Trophoblast cell (in vitro differentiated cells and primary cell): ENCODE results near the gene MAP1A.
"Not testable (repeated sequence)": the region's sequence is repeated elsewhere in the genome, so short reads cannot be mapped to it uniquely, and the experiment has no call there.

Experiments used
- DNase-seq, 2 donors: peaks; one replicate each; pipeline ENCODE4 v3.0.0-alpha.2; 2016
- H2AFZ ChIP-seq: 2 replicates; pipeline ENCODE4 v1.6.1; 2013; ENCODE audit warnings: low read length, moderate library complexity, mild to moderate bottlenecking; ENCODE audit not compliant: insufficient read depth, poor library complexity
- H2AK5ac ChIP-seq: 2 replicates; pipeline ENCODE4 v1.6.1; 2013; ENCODE audit warnings: mild to moderate bottlenecking, low read length
- H2BK120ac ChIP-seq: 2 replicates; pipeline ENCODE4 v1.6.1; 2013; ENCODE audit warnings: low read length, mild to moderate bottlenecking, moderate library complexity; ENCODE audit not compliant: insufficient read depth, poor library complexity
- H2BK12ac ChIP-seq: 2 replicates; pipeline ENCODE4 v1.6.1; 2013; ENCODE audit warnings: mild to moderate bottlenecking, low read length, moderate library complexity
- H2BK5ac ChIP-seq: 2 replicates; pipeline ENCODE4 v1.6.1; 2013; ENCODE audit warnings: low read length, low read depth, moderate library complexity, mild to moderate bottlenecking; ENCODE audit not compliant: poor library complexity
- H3K14ac ChIP-seq: 2 replicates; pipeline ENCODE4 v1.6.1; 2013; ENCODE audit warnings: mild to moderate bottlenecking, low read length
- H3K18ac ChIP-seq: 2 replicates; pipeline ENCODE4 v1.6.1; 2013; ENCODE audit warnings: mild to moderate bottlenecking, low read length
- H3K23ac ChIP-seq: 2 replicates; pipeline ENCODE4 v1.6.1; 2013; ENCODE audit warnings: low read length
- H3K27ac ChIP-seq: 2 replicates; pipeline ENCODE4 v1.5.1; 2013; ENCODE audit warnings: low read depth, mild to moderate bottlenecking, inconsistent platforms, low read length, moderate library complexity
- H3K27me3 ChIP-seq: 2 replicates; pipeline ENCODE4 v1.6.1; 2013; ENCODE audit warnings: inconsistent platforms, mild to moderate bottlenecking, low read length, moderate library complexity; ENCODE audit not compliant: insufficient read depth
- H3K36me3 ChIP-seq, 2 experiments: 1 replicate in 1 of 2; 2 replicates in 1 of 2; pipeline ENCODE4 v1.6.1; 2013; ENCODE audit warnings: low read length in 2 of 2, mild to moderate bottlenecking in 2 of 2, moderate library complexity in 1 of 2; ENCODE audit not compliant: insufficient read depth in 2 of 2, control insufficient read depth in 1 of 2
- H3K4ac ChIP-seq: 2 replicates; pipeline ENCODE4 v1.6.1; 2013; ENCODE audit warnings: low read depth, mild to moderate bottlenecking, low read length, moderate library complexity
- H3K4me1 ChIP-seq, 2 experiments: 1 replicate in 1 of 2; 2 replicates in 1 of 2; pipeline ENCODE4 v1.6.1; 2013; ENCODE audit warnings: low read length in 2 of 2, mild to moderate bottlenecking in 2 of 2, moderate library complexity in 1 of 2; ENCODE audit not compliant: insufficient read depth in 2 of 2, control insufficient read depth in 1 of 2
- H3K4me2 ChIP-seq: 2 replicates; pipeline ENCODE4 v1.6.1; 2013; ENCODE audit warnings: inconsistent platforms, mild to moderate bottlenecking, low read length, moderate library complexity
- H3K4me3 ChIP-seq: 2 replicates; pipeline ENCODE4 v1.5.1; 2013; ENCODE audit warnings: mild to moderate bottlenecking, low read depth, low read length, inconsistent platforms
- H3K79me1 ChIP-seq: one replicate; pipeline ENCODE4 v1.6.1; 2013; ENCODE audit warnings: low read length
- H3K79me2 ChIP-seq: 2 replicates; pipeline ENCODE4 v1.6.1; 2013; ENCODE audit warnings: low read length, mild to moderate bottlenecking; ENCODE audit not compliant: control insufficient read depth, insufficient read depth, poor library complexity
- H3K9ac ChIP-seq: 2 replicates; pipeline ENCODE4 v1.6.1; 2013; ENCODE audit warnings: mild to moderate bottlenecking, low read length
- H3K9me3 ChIP-seq: 2 replicates; pipeline ENCODE4 v1.6.1; 2013; ENCODE audit warnings: low read depth, mild to moderate bottlenecking, control low read depth, inconsistent platforms, low read length; ENCODE audit not compliant: insufficient read depth
- H4K12ac ChIP-seq: 2 replicates; pipeline ENCODE4 v1.6.1; 2013; ENCODE audit warnings: low read depth, mild to moderate bottlenecking, low read length, moderate library complexity
- H4K8ac ChIP-seq: 2 replicates; pipeline ENCODE4 v1.6.1; 2013; ENCODE audit warnings: low read depth, mild to moderate bottlenecking, low read length, moderate library complexity
- H4K91ac ChIP-seq: one replicate; pipeline ENCODE4 v1.6.1; 2013; ENCODE audit warnings: low read depth, mild to moderate bottlenecking, low read length, moderate library complexity
- WGBS: extraction: QIAGEN DNeasy Blood & Tissue Kit; methylation state at CpG from one replicate; pipeline ENCODE4 v1.1.7; 2013; ENCODE audit warnings: missing lambda C conversion rate; ENCODE audit not compliant: insufficient read length, insufficient coverage; ENCODE audit errors: extremely low coverage; 5-methylcytosine and 5-hydroxymethylcytosine counted together

The MAP1A gene

DNA sequence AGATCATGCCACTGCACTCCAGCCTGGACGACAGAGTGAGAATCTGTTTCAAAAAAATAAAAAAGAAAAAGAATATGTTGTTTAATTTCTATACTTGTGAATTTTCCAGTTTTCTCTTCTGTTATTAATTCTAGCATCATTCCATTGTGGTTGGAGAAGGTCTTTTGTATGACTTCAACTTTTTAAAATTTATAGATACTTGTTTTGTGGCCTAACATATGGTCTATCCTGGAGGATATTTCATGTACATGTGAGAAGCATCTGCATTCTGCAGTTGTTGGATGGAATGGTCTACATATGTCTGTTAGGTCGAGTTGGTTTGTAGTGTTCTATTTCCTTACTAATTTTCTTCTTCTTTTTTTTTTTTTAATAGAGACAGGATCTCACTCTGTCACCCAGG lies 35.6 kb downstream of the MAP1A start:
- no peaks in the 10 kb centered on the region for H3K27me3 ChIP-seq
- no peak overlapping the region for H2AK5ac ChIP-seq
- no peaks in the 10 kb centered on the region for H3K79me2 ChIP-seq
- H3K9me3 ChIP-seq, result no peaks in the 10 kb centered on the region
- no peak overlapping the region for H3K23ac ChIP-seq
- peaks cover 0 to 1% of the 10 kb centered on the region in 2 experiments for H3K36me3 ChIP-seq
- no peak overlapping the region for H2BK5ac ChIP-seq
- H3K4me2 ChIP-seq, result no peak overlapping the region
- no peak overlapping the region for H4K8ac ChIP-seq
- no peak overlapping the region for H4K12ac ChIP-seq
- H3K27ac ChIP-seq, result no peak overlapping the region
- H3K4me1 ChIP-seq, result no peaks in the 10 kb centered on the region
- no peak for DNase-seq
- no peak overlapping the region for H2BK120ac ChIP-seq
- no peak overlapping the region for H2AFZ ChIP-seq
- WGBS, result no CpG with 5 or more reads among the region's 2 CpGs
- no peak overlapping the region for H3K9ac ChIP-seq
- H3K18ac ChIP-seq, result no peak overlapping the region
- no peak overlapping the region for H3K14ac ChIP-seq
- H3K79me1 ChIP-seq, result no peaks in the 10 kb centered on the region
- no peak overlapping the region for H2BK12ac ChIP-seq
- no peak overlapping the region for H4K91ac ChIP-seq
- no peak overlapping the region for H3K4me3 ChIP-seq
- H3K4ac ChIP-seq, result no peak overlapping the region

DNA sequence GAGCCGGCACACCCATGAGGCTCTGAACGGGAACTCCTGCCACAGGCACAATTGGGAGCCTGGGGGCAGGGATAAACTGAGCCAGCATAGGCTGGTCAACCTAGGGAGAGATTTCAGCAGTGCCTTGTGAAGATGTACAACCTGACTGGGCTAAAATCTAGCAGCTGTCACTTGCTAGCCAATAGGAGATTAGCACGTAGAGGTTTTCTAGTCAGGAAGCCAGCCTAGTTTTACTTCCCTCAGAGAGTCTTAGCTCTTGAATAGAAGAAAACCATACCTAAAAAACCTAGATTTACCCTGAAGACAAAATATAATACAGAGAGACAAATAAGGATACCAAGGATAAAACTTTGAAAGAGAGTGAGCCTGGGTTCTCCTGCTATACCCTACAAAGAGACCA lies 45.3 kb downstream of the MAP1A start:
- not testable (repeated sequence) for H3K4ac ChIP-seq, H2BK12ac ChIP-seq, H4K8ac ChIP-seq, H3K23ac ChIP-seq, H3K4me3 ChIP-seq, H4K12ac ChIP-seq, DNase-seq, H3K9me3 ChIP-seq, H3K4me2 ChIP-seq, H4K91ac ChIP-seq, H3K9ac ChIP-seq, H3K79me2 ChIP-seq, H3K14ac ChIP-seq, H2BK5ac ChIP-seq, H2BK120ac ChIP-seq, H3K4me1 ChIP-seq, H2AFZ ChIP-seq, H3K27me3 ChIP-seq, H3K36me3 ChIP-seq, H3K18ac ChIP-seq, H2AK5ac ChIP-seq, H3K79me1 ChIP-seq, H3K27ac ChIP-seq
- WGBS, result no CpG with 5 or more reads among the region's 3 CpGs

DNA sequence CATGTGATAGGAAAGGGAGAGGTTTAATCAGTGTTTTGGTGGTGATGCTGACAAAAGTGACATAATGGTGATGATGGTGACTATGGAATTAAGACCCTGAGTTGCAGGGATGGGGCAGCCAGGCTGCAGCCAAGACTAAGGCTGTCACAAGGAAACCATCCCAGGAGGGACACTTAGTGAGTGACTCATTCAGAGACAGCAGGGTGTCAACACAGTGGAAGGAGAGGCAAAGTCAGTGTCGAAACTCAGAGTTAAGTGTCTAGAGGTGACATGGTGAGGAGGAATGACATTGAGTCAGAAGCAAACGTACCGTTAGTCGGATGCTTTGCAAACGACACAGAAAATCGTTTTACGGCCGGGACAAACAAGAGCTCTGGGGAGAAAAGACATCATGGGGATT lies 46.4 kb downstream of the MAP1A start:
- H4K91ac ChIP-seq, result not testable (repeated sequence)

DNA sequence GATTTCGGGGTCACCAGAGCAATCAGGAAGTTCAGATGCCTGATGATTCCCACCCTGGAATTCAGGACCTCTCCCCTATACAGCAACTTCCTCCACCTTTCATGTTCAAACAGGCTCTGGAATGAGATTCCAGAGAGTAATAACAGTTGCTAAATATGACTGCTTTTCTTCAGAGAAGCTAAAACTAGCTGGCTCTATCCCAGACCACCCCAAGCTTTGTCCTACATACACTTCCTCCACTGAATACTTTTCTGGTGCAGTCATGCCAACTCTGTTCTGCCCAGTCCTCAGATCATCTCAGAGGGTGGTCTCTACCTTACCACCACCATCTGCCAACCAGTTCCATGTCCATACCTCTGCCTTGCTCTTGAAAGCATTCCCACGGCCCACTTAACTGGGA lies 49.2 kb downstream of the MAP1A start:
- H4K12ac ChIP-seq, DNase-seq, H3K23ac ChIP-seq, H3K9ac ChIP-seq, H3K4me3 ChIP-seq, H3K4ac ChIP-seq, H3K36me3 ChIP-seq, H2AFZ ChIP-seq, H4K8ac ChIP-seq, H3K14ac ChIP-seq, H3K9me3 ChIP-seq, H3K18ac ChIP-seq, H3K27ac ChIP-seq, H3K4me2 ChIP-seq, H3K79me1 ChIP-seq, H2BK120ac ChIP-seq, H2AK5ac ChIP-seq, H3K79me2 ChIP-seq, H3K27me3 ChIP-seq, H3K4me1 ChIP-seq, H2BK12ac ChIP-seq, H4K91ac ChIP-seq, H2BK5ac ChIP-seq: not testable (repeated sequence)
- WGBS, result no CpG with 5 or more reads among the region's 2 CpGs

More for the DNA sequence above, 46.4 kb downstream of the MAP1A start:
- H2BK120ac ChIP-seq, H3K79me1 ChIP-seq, H3K14ac ChIP-seq, H3K27me3 ChIP-seq, H3K23ac ChIP-seq, H3K9ac ChIP-seq, H3K27ac ChIP-seq, DNase-seq, H3K18ac ChIP-seq, H2BK5ac ChIP-seq, H2AFZ ChIP-seq, H3K36me3 ChIP-seq, H4K12ac ChIP-seq, H2BK12ac ChIP-seq, H3K4me3 ChIP-seq, H4K8ac ChIP-seq, H3K4me2 ChIP-seq, H3K9me3 ChIP-seq, H3K4me1 ChIP-seq, H2AK5ac ChIP-seq, H3K79me2 ChIP-seq, H3K4ac ChIP-seq: not testable (repeated sequence)
- WGBS, result no CpG with 5 or more reads among the region's 8 CpGs
